ENCODE measurements around the gene BTBD7. TPM values are rescaled to one million over a fixed set of nuclear protein-coding genes. Genes with fewer than 3 reads are reported as not detected.

The BTBD7 gene
- total RNA-seq, 4 donors from 2014 or later, result 37.4 to 53.1 (median 44.8) TPM

- Histone ChIP-seq H3K27me3 (no peaks in the 10 kb centered on the region), H3K9me3 (no peaks in the 10 kb centered on the region), H3K4me1 (peaks cover 16 to 44% (median 33%) of the 10 kb centered on the region in 4 donors), H3K27ac (peak overlapping the region; percentile 94 to 99 (median 98)), H3K36me3 (no peaks in the 10 kb centered on the region), H3K4me3 (peak overlapping the region; percentile 75 to 96 (median 81))
- DNase-seq, result peak; percentile 73
- peak in 1 of 3 donors; percentile 4 for TF ChIP-seq POLR2AphosphoS5 (IDR thresholded peaks at IDR 0.05)
- no peak for TF ChIP-seq POLR2A (IDR thresholded peaks at IDR 0.05)
- intact Hi-C loops (cut with DNase I; ENCODE audit: low total_unique reads) (no loop called here), in situ Hi-C loops (cut with MboI; ENCODE audit: low pct_ligation_motif_present in 1 of 4, low pct_unique_long_range_greater_than_20kb in 1 of 4, low sequenced_read_pairs in 3 of 4) (no loop called here)
- WGBS, 2 donors (ENCODE audit: low coverage in 1 of 2), result 2% methylated on average over 10 of the region's 61 CpGs; no CpG with 5 or more reads in 1 of the 2 donors
These were observed 411 bp downstream of the BTBD7 start for GRCh38 chr14:93332397-93332852.

DNA sequence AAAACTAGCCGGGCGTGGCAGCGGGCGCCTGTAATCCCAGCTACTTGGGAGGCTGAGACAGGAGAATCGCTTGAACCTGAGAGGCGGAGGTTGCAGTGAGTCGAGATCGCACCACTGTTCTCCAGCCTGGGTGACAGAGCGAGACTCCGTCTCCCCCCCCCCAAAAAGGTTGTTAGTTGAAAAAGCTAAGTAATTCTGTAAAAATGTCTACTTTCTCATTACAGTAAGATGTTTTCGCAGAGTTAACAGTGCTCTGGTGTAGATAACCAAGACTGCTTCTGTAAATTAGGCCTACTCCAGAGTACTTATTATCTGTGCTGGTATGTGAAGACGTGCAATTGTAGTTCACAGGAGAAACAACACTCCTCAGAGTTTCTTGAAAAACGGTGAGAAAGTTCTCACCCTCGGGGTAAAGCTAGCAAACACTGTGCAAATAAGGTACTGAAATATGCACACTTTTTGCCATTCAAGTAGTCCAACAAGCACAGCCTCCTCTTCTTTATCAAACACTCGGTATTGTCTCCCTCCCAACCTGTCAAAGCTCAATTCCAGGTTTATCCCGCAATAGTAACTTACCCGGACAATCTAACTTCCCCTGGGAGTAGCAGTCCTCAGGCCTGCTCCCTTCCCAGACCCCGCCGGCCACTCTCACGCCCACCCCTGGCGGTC is 974 bp downstream of the BTBD7 start:
- TF ChIP-seq EP300 (IDR thresholded peaks at IDR 0.05; ENCODE audit: low read depth), result no peak
- TF ChIP-seq POLR2AphosphoS5 (IDR thresholded peaks at IDR 0.05), result no peak
- no peak for TF ChIP-seq POLR2A (IDR thresholded peaks at IDR 0.05)
- no peak for DNase-seq
- H3K4me1 ChIP-seq, result peaks cover 16 to 44% (median 33%) of the 10 kb centered on the region in 4 donors
- no peaks in the 10 kb centered on the region for H3K27me3 ChIP-seq
- WGBS, 2 donors (ENCODE audit: low coverage in 1 of 2), result 0 to 25% methylated on average over 5 to 21 of the region's 21 CpGs
- intact Hi-C loops (cut with DNase I; ENCODE audit: low total_unique reads), result no loop called here
- H3K27ac ChIP-seq, result peak overlapping the region; percentile 94 to 99 (median 98)
- H3K9me3 ChIP-seq, result no peaks in the 10 kb centered on the region
- in situ Hi-C loops (cut with MboI; ENCODE audit: low pct_ligation_motif_present in 1 of 4, low pct_unique_long_range_greater_than_20kb in 1 of 4, low sequenced_read_pairs in 3 of 4), result no loop called here
- H3K4me3 ChIP-seq, result peak overlapping the region; percentile 75 to 96 (median 81)
- H3K36me3 ChIP-seq, result no peaks in the 10 kb centered on the region

DNA sequence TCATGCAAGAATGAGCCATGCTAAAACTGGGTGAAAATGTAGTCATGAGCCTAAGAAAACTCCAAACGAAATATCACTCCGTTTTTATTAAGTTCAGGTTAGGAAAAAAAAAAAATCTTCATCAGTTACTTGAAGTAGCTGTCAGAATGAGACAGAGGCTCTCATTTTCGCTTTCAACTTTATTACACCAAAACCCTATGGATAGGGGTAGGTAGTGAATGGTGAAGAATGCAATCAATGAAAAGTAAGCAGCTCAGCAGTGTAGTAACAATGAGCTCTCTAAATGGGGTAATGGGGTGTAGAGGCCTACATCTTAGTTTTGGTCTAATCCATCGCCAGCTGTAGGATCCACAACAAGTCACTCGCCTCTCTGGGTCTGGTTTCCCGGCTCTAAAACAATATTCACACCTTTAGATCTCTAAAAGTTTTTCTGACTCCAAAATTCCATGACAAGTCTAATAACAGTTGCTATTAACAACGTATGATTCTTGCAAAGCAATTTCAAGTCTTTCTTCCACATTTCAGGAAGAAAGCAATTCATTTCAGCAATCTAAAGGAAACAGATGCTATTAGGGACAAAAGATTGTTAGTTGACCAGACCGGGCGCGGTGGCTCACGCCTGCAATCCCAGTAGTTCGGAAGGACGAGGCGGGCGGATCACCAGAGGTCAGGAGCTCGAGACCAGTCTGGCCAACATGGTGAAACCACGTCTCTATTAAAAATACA is 1.7 kb downstream of the BTBD7 start:
- TF ChIP-seq EP300 (IDR thresholded peaks at IDR 0.05; ENCODE audit: low read depth) (no peak), CTCF (IDR thresholded peaks at IDR 0.05) (no peak), POLR2AphosphoS5 (IDR thresholded peaks at IDR 0.05) (no peak), POLR2A (IDR thresholded peaks at IDR 0.05) (no peak)
- Histone ChIP-seq H3K4me3 (peak overlapping the region in 3 of 4 donors; percentile 75 to 96 (median 78)), H3K9me3 (no peaks in the 10 kb centered on the region), H3K27ac (peak overlapping the region; percentile 94 to 99 (median 98)), H3K27me3 (no peaks in the 10 kb centered on the region), H3K4me1 (peaks cover 16 to 44% (median 33%) of the 10 kb centered on the region in 4 donors), H3K36me3 (no peaks in the 10 kb centered on the region)
- peak; percentile 40 for DNase-seq
- in situ Hi-C loops (cut with MboI; ENCODE audit: low pct_ligation_motif_present in 1 of 4, low pct_unique_long_range_greater_than_20kb in 1 of 4, low sequenced_read_pairs in 3 of 4) (no loop called here), intact Hi-C loops (cut with DNase I; ENCODE audit: low total_unique reads) (no loop called here)
- 42 to 43% methylated on average over 11 to 17 of the region's 17 CpGs for WGBS, 2 donors (ENCODE audit: low coverage in 1 of 2)

- no peak overlapping the region for H3K4me3 ChIP-seq
- peaks cover 16 to 44% (median 33%) of the 10 kb centered on the region in 4 donors for H3K4me1 ChIP-seq
- no peaks in the 10 kb centered on the region for H3K36me3 ChIP-seq
- H3K9me3 ChIP-seq, result no peaks in the 10 kb centered on the region
- WGBS, 2 donors (ENCODE audit: low coverage in 1 of 2), result 59 to 74% methylated on average over 2 of the region's 2 CpGs
- H3K27me3 ChIP-seq, result no peaks in the 10 kb centered on the region
- in situ Hi-C loops (cut with MboI; ENCODE audit: low pct_ligation_motif_present in 1 of 4, low pct_unique_long_range_greater_than_20kb in 1 of 4, low sequenced_read_pairs in 3 of 4) (no loop called here), intact Hi-C loops (cut with DNase I; ENCODE audit: low total_unique reads) (no loop called here)
- H3K27ac ChIP-seq, result peak overlapping the region; percentile 94 to 99 (median 98)
- TF ChIP-seq EP300 (IDR thresholded peaks at IDR 0.05; ENCODE audit: low read depth) (no peak), POLR2AphosphoS5 (IDR thresholded peaks at IDR 0.05) (no peak), CTCF (IDR thresholded peaks at IDR 0.05) (no peak), POLR2A (IDR thresholded peaks at IDR 0.05) (no peak)
- DNase-seq, result no peak
These were observed 2.2 kb downstream of the BTBD7 start for GRCh38 chr14:93330609-93331000.
